ENCODE data around the gene ZSCAN21. TPM values are rescaled to one million over a fixed set of nuclear protein-coding genes. Genes with fewer than 3 reads are reported as not detected.

The ZSCAN21 gene
- total and polyA plus RNA-seq, 2 of the 4 experiments (the other 2 are of a cell fraction): 11.5 to 13.3 TPM

- TF ChIP-seq CTCF (conservative IDR thresholded peaks at IDR 0.05; ENCODE audit: low read depth, low read length) (0 out of 2 replicates have a peak, but pooled peaks have one; percentile 2), RCOR1 (IDR thresholded peaks at IDR 0.05; ENCODE audit: insufficient replicate concordance, low read length) (no peak), RAD21 (IDR thresholded peaks at IDR 0.05; ENCODE audit: low read length) (no peak), USF2 (IDR thresholded peaks at IDR 0.05; ENCODE audit: low read depth, low read length) (no peak), BHLHE40 (IDR thresholded peaks at IDR 0.05; ENCODE audit: low read depth, low read length) (no peak), ELK1 (IDR thresholded peaks at IDR 0.05; ENCODE audit: borderline replicate concordance, low read depth, low read length) (no peak), POLR2A (IDR thresholded peaks at IDR 0.05; ENCODE audit: low read depth, low read length) (no peak), SMC3 (IDR thresholded peaks at IDR 0.05; ENCODE audit: low read depth, low read length) (no peak)
- ChIA-PET POLR2A (ENCODE audit: unreplicated experiment) (no interaction called here), CTCF (no interaction called here)
- H2AK5ac ChIP-seq (ENCODE audit: low read depth, low read length): no peak overlapping the region
- no peak overlapping the region for H3K27ac ChIP-seq (ENCODE audit: insufficient read depth, low read length)
- no peak for DNase-seq
- intact Hi-C loops (cut with micrococcal nuclease) (no loop called here), dilution Hi-C loops (cut with HindIII; ENCODE audit: low sequenced_read_pairs, unreplicated experiment) (no loop called here), in situ Hi-C loops (cut with MboI; ENCODE audit: low sequenced_read_pairs) (no loop called here)
- H4K5ac ChIP-seq (ENCODE audit: low read depth, low read length): no peak overlapping the region
- 20% methylated on average over 1 of the region's 12 CpGs; no CpG with 5 or more reads in 1 of the 2 experiments for WGBS, 2 experiments (ENCODE audit: extremely low coverage in 2 of 2, insufficient read length in 1 of 2)
- H3K9ac ChIP-seq (ENCODE audit: low read depth, low read length): no peak overlapping the region
- H3K23ac ChIP-seq (ENCODE audit: low read depth, low read length): no peak overlapping the region
- no peak overlapping the region for H3K4me2 ChIP-seq (ENCODE audit: low read depth, low read length)
- no peak overlapping the region for H3K4ac ChIP-seq (ENCODE audit: low read depth, low read length)
- no peak overlapping the region for H2AK9ac ChIP-seq (replicated peaks; ENCODE audit: low read depth, low read length, poor library complexity)
- no peak overlapping the region for H2AFZ ChIP-seq (replicated peaks; ENCODE audit: low read length, poor library complexity)
- ATAC-seq (ENCODE audit: low read depth): no peak
- H2BK15ac ChIP-seq (ENCODE audit: low read depth, low read length): no peak overlapping the region
- H2BK5ac ChIP-seq (ENCODE audit: low read depth, low read length, poor library complexity, severe bottlenecking): no peak overlapping the region
- H3K27me3 ChIP-seq (ENCODE audit: control insufficient read depth, insufficient read depth, low read length): no peaks in the 10 kb centered on the region
- peaks cover 0 to 7% of the 10 kb centered on the region in 2 experiments; a peak in 1 of 4 replicates for H3K79me1 ChIP-seq (ENCODE audit: low read depth in 1 of 2, low read length in 2 of 2)
- no peak overlapping the region for H4K8ac ChIP-seq (ENCODE audit: low read depth in 2 of 2, low read length in 2 of 2)
- H4K20me1 ChIP-seq (ENCODE audit: insufficient read depth, low read length): no peaks in the 10 kb centered on the region; the same call in 1 of the 2 replicates
- no peaks in the 10 kb centered on the region for H3K9me1 ChIP-seq (ENCODE audit: insufficient read depth, low read length)
- peaks cover 75% of the 10 kb centered on the region for H3K36me3 ChIP-seq (ENCODE audit: control insufficient read depth, insufficient read depth, low read length)
- H3K56ac ChIP-seq (ENCODE audit: extremely low read depth, insufficient read depth, low read length): no peak overlapping the region
- no peak overlapping the region for H4K91ac ChIP-seq (ENCODE audit: insufficient read depth, low read depth, low read length)
- H3K9me3 ChIP-seq (ENCODE audit: control insufficient read depth, insufficient read depth, low read length): no peaks in the 10 kb centered on the region
- no peak overlapping the region for H3K14ac ChIP-seq (replicated peaks; ENCODE audit: low read depth, low read length)
- no peak overlapping the region for H3K18ac ChIP-seq (ENCODE audit: low read depth, low read length)
- no TSS peak for BruUV-seq (replicated peaks)
- no peak overlapping the region for H2BK20ac ChIP-seq (ENCODE audit: low read depth, low read length)
- H2BK120ac ChIP-seq (ENCODE audit: low read depth, low read length): no peak overlapping the region
- H3K4me3 ChIP-seq (ENCODE audit: insufficient read depth, low read depth, low read length): no peak overlapping the region
- H3K4me1 ChIP-seq (ENCODE audit: control insufficient read depth, insufficient read depth, low read length): no peaks in the 10 kb centered on the region
Observed at GRCh38 chr7:100109521-100110163, 60.1 kb downstream of the ZSCAN21 start.

Data from IMR-90 (cell line).